GM12891 (cell line): ENCODE data around the gene SUMO3.

Experiments used
- DNase-seq: peaks from one replicate; pipeline ENCODE4 v3.0.0; 2011; ENCODE audit warnings: low spot score; ENCODE audit not compliant: insufficient read length
- FAIRE-seq: peaks from 2 replicates; lab custom pipeline; 2011; peaks lifted over from hg19 to GRCh38; lab: Jason Lieb, UNC
- PAX5 ChIP-seq: IDR thresholded peaks from 2 replicates; pipeline ENCODE4 v1.6.1; 2011; ENCODE audit warnings: low read length, moderate library complexity, mild to moderate bottlenecking; ENCODE audit not compliant: insufficient read depth, severe bottlenecking
- POLR2A ChIP-seq: IDR thresholded peaks from 2 replicates; pipeline ENCODE4 v1.6.1; 2011; ENCODE audit warnings: low read depth, low read length, control low read depth
- POLR2AphosphoS5 ChIP-seq: IDR thresholded peaks from 2 replicates; pipeline ENCODE4 v1.6.1; 2011; ENCODE audit warnings: low read depth, low read length, control low read depth
- POU2F2 ChIP-seq: IDR thresholded peaks from 2 replicates; pipeline ENCODE4 v1.6.1; 2011; ENCODE audit warnings: low read depth, mild to moderate bottlenecking, control low read depth, low read length, moderate library complexity
- SPI1 ChIP-seq: IDR thresholded peaks from 2 replicates; pipeline ENCODE4 v1.6.1; 2011; ENCODE audit warnings: low read depth, low read length, control low read depth
- TAF1 ChIP-seq: IDR thresholded peaks from 2 replicates; pipeline ENCODE4 v1.6.1; 2011; ENCODE audit warnings: low read depth, low read length, control low read depth

SUMO3 gene

DNA sequence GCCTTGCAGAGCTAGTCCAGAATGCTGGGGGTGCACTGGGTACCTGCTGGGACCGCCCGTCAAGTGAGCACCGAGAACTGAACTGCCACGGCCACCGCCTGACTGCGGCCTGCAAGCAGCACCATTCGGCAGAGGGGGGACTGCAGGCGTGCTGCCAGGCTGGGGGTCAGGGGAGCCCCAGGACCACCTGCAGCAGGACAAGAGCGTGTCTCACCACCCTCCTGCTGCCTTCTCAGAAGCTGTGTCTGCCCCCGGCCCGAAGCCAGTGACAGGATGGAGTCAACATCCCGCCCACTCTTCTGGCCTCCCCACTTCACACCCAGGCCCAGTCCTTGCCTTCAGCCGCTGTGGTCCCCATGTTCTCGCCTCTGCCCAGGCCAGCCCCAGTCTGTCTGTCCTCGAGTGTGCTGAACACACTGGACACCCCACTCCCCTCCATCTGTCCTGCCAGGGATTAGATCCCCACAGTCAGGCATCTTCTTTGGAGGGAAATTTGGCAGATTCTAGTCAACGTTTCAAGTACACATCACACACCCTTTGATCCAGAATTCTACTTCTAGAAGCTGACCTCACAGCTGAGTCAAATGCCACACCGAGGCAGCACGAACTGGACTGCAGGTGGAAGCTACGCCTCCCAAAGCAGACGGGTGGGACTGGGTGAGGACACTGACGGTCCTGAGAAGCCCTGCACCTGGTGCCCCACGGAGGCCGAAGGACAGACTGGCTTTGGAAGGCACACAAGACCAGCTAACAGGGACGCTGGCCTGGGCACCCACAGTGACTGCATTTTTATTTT lies 29.6 kb upstream of the SUMO3 start:
- TF ChIP-seq POLR2A: no peak
- TF ChIP-seq POLR2AphosphoS5: no peak
- TF ChIP-seq POU2F2: no peak
- TF ChIP-seq PAX5: no peak
- no peak for TF ChIP-seq SPI1
- TF ChIP-seq TAF1: no peak
- DNase-seq (no peak), FAIRE-seq (no peak)

GRCh38 chr21:44846485-44847260 lies 28.8 kb upstream of the SUMO3 start:
- FAIRE-seq: no peak
- TF ChIP-seq TAF1 (no peak), SPI1 (0 out of 2 replicates have a peak, but pooled peaks have one; percentile 10)
- no peak for DNase-seq

- no peak for DNase-seq
- TF ChIP-seq POLR2AphosphoS5 (no peak), SPI1 (no peak), POU2F2 (no peak), PAX5 (no peak), TAF1 (no peak), POLR2A (no peak)
- no peak for FAIRE-seq
These were observed 28.3 kb upstream of the SUMO3 start for GRCh38 chr21:44846224-44846484.

DNA sequence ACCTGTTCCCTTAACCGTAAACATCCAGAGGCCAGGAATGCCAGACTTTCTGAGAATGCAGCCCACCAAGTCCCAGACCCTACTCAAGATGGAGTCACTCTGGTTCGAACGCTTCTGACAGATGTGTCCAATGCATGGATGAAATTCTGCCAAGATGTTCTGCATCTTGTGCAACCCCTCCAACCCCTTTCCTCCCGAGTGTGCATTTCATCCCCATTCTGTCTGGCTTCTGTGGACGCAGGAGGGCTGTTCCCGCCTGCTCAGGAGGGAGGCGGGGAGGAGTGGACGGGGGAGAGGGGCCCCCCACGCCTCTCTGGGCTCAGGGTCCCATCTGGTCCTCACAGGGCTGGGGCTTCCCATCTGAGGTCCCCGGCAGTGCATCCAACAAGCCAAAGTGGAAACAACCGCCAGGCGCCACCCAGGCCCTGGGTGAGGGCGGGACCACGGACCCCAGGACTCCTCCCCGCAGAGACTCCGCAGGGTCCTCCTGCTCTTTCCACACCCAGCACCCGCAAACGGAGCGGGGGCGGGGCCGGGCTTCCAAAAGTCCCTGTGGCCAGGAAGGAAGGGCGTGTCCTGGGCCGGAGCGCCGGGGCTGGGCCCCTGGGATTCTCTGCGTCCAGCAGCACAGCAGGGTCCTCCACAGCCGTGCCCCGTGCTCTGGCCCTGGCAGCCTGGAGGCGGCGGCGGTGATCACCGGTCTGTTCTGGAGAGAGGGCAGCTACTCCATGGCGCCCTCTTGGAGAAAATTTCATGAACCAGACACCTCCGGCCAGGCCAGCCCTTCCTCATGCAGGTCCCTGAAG lies 27.8 kb upstream of the SUMO3 start:
- no peak for TF ChIP-seq PAX5
- no peak for TF ChIP-seq POLR2A
- no peak for TF ChIP-seq POU2F2
- no peak for TF ChIP-seq POLR2AphosphoS5
- TF ChIP-seq SPI1: no peak
- TF ChIP-seq TAF1: no peak
- no peak for FAIRE-seq
- DNase-seq: peak; percentile 68

GRCh38 chr21:44844256-44844655 lies 26.4 kb upstream of the SUMO3 start:
- TF ChIP-seq PAX5: no peak
- no peak for TF ChIP-seq POLR2AphosphoS5
- TF ChIP-seq SPI1: no peak
- TF ChIP-seq POU2F2: no peak
- no peak for TF ChIP-seq POLR2A
- no peak for TF ChIP-seq TAF1
- FAIRE-seq (no peak), DNase-seq (no peak)

- no peak for FAIRE-seq
- no peak for DNase-seq
- TF ChIP-seq TAF1 (no peak), POLR2AphosphoS5 (no peak), SPI1 (no peak), PAX5 (no peak), POLR2A (no peak), POU2F2 (no peak)
These were observed 25.0 kb upstream of the SUMO3 start for GRCh38 chr21:44842721-44843445.

GRCh38 chr21:44842087-44842486 lies 24.2 kb upstream of the SUMO3 start:
- no peak for FAIRE-seq
- no peak for DNase-seq
- TF ChIP-seq PAX5 (no peak), SPI1 (no peak), POU2F2 (no peak), TAF1 (no peak), POLR2A (no peak), POLR2AphosphoS5 (no peak)

- no peak for DNase-seq
- no peak for TF ChIP-seq POU2F2
- no peak for TF ChIP-seq TAF1
- TF ChIP-seq SPI1: no peak
- TF ChIP-seq PAX5: no peak
- TF ChIP-seq POLR2AphosphoS5: no peak
- TF ChIP-seq POLR2A: no peak
- FAIRE-seq: no peak
These were observed 22.9 kb upstream of the SUMO3 start for GRCh38 chr21:44840771-44841170.

DNA sequence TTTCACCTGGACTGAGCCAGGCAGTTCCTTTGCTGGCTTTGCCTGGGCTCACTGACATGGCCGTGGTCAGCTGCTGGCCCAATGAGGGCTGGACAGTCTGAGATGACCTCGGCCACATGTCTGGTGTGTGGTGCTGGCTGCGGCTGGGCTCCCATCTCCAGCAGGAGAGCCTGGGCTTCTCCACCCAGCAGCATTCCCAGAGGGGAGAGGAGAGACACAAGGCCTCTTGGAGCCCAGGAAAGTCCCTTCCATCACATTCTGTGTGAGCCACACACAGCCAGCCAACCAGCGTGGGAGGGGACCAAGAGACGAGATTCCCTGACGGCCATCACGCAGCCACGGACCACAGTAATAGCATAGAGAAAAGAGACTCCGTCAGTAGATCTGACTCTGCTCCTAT lies 21.1 kb upstream of the SUMO3 start:
- DNase-seq (no peak), FAIRE-seq (no peak)
- TF ChIP-seq POU2F2 (no peak), POLR2AphosphoS5 (no peak), SPI1 (no peak), POLR2A (no peak), PAX5 (no peak), TAF1 (no peak)
